Measurements from ENCODE around the gene MACROD2. TPM values are rescaled to one million over a fixed set of nuclear protein-coding genes. Genes with fewer than 3 reads are reported as not detected.
"Not testable (repeated sequence)": the region's sequence is repeated elsewhere in the genome, so short reads cannot be mapped to it uniquely, and the experiment has no call there.

The MACROD2 gene
- total RNA-seq, 3 donors from 2014 or later = 3.2 to 7.6 (median 6.4) TPM

DNA sequence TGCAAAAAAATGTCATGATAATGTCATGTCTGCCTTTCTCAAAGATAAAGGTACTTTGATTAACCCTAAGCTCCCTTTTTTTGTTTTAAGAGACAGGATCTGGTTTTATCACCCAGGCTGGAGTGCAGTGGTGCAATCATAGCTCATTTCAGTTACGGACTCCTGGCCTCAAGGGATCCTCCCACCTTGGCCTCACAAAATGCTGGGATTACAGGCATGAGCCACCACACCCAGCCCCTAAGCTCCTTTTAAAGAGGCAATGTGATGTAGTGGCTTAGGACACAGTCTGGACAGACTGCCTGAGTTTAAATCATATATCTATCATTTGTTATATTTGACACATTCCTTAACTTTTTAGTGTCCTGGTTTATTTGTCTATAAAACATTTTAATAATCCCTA, 265.1 kb downstream of the MACROD2 start:
- intact Hi-C loops (cut with DNase I, micrococcal nuclease) = no loop called here
- TF ChIP-seq, protein P1, sequence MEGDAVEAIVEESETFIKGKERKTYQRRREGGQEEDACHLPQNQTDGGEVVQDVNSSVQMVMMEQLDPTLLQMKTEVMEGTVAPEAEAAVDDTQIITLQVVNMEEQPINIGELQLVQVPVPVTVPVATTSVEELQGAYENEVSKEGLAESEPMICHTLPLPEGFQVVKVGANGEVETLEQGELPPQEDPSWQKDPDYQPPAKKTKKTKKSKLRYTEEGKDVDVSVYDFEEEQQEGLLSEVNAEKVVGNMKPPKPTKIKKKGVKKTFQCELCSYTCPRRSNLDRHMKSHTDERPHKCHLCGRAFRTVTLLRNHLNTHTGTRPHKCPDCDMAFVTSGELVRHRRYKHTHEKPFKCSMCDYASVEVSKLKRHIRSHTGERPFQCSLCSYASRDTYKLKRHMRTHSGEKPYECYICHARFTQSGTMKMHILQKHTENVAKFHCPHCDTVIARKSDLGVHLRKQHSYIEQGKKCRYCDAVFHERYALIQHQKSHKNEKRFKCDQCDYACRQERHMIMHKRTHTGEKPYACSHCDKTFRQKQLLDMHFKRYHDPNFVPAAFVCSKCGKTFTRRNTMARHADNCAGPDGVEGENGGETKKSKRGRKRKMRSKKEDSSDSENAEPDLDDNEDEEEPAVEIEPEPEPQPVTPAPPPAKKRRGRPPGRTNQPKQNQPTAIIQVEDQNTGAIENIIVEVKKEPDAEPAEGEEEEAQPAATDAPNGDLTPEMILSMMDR (IDR thresholded peaks at IDR 0.05) = no peak
- no peaks in the 10 kb centered on the region for H3K9me3 ChIP-seq
- DNase-seq = no peak
- no peak overlapping the region for H3K4me3 ChIP-seq
- no peaks in the 10 kb centered on the region for H3K4me1 ChIP-seq (ENCODE audit: low read depth)
- H3K36me3 ChIP-seq (ENCODE audit: low read depth) = no peaks in the 10 kb centered on the region
- no peak for ATAC-seq

DNA sequence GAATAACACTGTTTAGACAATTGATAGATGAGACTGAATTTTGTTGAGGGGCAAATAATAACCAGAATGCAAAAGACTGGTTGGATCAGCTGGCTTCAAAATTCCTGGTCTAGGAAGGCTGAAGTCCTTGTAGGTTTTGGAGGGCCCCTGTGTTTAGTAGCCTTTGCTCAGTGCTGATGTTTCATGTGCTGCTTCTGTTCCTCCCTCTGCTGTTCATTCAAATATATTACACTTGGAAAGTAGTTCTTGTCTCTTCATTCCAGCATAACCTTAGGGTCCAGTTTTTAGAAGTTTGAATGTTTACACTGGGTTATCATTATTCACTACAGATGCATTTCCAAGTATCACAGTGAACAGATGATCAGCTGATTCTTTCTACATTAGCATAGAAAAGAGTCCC, 269.6 kb downstream of the MACROD2 start:
- Histone ChIP-seq H3K4me3 (no peak overlapping the region), H3K9me3 (no peaks in the 10 kb centered on the region), H3K36me3 (ENCODE audit: low read depth) (no peaks in the 10 kb centered on the region), H3K4me1 (ENCODE audit: low read depth) (no peaks in the 10 kb centered on the region)
- intact Hi-C loops (cut with DNase I, micrococcal nuclease) = loop anchor here in 1 of 2 donors (2.0 kb wide), 1 partner anchor 74 kb away; no protein-coding TSS in a partner anchor
- DNase-seq (no peak), ATAC-seq (peak; percentile 51)
- TF ChIP-seq, protein P1 (IDR thresholded peaks at IDR 0.05) = no peak

DNA sequence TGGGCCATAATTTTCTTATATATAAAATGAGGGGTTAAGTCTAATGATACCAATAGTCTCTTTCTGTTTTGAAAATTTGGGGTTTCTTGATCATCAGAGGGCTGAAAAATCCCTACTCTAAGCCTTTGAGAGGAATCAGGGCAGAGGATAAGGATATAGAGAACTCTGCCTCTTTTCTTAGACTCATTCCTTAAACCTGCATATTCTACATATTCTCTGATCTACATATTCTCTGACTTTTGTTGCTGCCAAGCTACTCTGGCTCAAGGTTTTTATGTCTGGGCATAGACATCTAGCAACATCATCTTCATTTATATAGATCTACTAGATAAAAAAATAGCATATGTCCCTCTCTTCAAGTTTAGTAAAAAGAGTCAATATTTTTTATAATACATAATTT, 270.9 kb downstream of the MACROD2 start:
- H3K4me3 ChIP-seq = no peak overlapping the region
- ATAC-seq = no peak
- no peaks in the 10 kb centered on the region for H3K36me3 ChIP-seq (ENCODE audit: low read depth)
- TF ChIP-seq, protein P1 (IDR thresholded peaks at IDR 0.05) = no peak
- DNase-seq = no peak
- intact Hi-C loops (cut with DNase I, micrococcal nuclease) = no loop called here
- H3K9me3 ChIP-seq = no peaks in the 10 kb centered on the region
- H3K4me1 ChIP-seq (ENCODE audit: low read depth) = no peaks in the 10 kb centered on the region

DNA sequence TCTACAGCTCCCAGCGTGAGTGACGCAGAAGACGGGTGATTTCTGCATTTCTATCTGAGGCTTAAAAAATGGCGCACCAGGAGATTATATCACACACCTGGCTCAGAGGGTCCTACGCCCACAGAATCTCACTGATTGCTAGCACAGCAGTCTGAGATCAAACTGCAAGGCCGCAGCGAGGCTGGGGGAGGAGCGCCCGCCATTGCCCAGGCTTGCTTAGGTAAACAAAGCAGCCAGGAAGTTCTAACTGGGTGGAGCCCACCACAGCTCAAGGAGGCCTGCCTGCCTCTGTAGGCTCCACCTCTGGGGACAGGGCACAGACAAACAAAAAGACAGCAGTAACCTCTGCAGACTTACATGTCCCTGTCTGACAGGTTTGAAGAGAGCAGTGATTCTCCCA, 275.4 kb downstream of the MACROD2 start:
- H3K36me3 ChIP-seq (ENCODE audit: low read depth); H3K4me3 ChIP-seq; DNase-seq; H3K4me1 ChIP-seq (ENCODE audit: low read depth); H3K9me3 ChIP-seq; intact Hi-C loops (cut with DNase I, micrococcal nuclease); ATAC-seq: not testable (repeated sequence)

DNA sequence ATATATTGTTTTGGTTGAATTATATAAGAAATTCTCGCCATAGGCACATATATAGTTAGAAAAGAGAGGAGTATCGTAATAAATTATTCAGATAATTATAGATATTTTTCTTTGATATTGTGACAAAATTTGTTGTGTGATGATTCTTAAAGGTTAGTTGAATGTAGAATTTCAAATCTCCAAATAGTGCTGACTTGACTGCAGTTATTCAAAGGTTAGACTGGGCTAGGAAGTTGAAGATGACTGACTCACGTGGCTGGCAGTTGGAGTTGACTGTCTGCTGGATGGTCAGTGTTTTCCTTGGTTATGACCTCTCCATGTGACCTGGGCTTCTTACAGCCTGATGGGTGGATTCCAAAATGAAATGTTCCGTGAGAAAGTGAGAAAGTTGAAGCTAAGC, 286.8 kb downstream of the MACROD2 start:
- H3K4me3 ChIP-seq = no peak overlapping the region
- no peaks in the 10 kb centered on the region for H3K36me3 ChIP-seq (ENCODE audit: low read depth)
- no peak for DNase-seq
- TF ChIP-seq, protein P1 (IDR thresholded peaks at IDR 0.05) = no peak
- H3K4me1 ChIP-seq (ENCODE audit: low read depth) = no peaks in the 10 kb centered on the region
- ATAC-seq = no peak
- intact Hi-C loops (cut with DNase I, micrococcal nuclease) = no loop called here
- H3K9me3 ChIP-seq = no peaks in the 10 kb centered on the region

DNA sequence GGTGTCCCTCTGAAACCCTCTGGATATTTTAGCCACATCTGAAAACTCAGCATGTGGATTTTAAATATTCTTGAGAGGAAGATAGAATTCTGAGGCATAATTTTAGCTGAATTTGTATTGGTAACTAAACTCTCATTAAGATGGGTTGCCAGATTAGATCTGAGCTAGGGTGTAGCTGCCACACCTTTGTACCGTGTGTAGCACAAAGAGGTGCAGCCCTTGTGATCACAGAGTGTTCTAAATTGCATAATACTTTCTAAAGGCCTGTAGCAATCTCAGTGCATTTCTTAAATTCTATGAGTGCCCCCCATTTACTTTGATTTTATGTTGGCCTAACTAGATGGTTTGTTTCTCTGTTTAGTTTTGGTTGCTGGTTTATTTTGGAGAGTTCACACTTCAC, 289.1 kb downstream of the MACROD2 start:
- no peak for DNase-seq
- Histone ChIP-seq H3K36me3 (ENCODE audit: low read depth) (no peaks in the 10 kb centered on the region), H3K4me1 (ENCODE audit: low read depth) (no peaks in the 10 kb centered on the region), H3K9me3 (no peaks in the 10 kb centered on the region), H3K4me3 (no peak overlapping the region)
- peak; percentile 38 for ATAC-seq
- TF ChIP-seq, protein P1 (IDR thresholded peaks at IDR 0.05) = no peak
- intact Hi-C loops (cut with DNase I, micrococcal nuclease) = no loop called here
